HEK293 (cell line): ENCODE results near the gene BMP2K.

ENCODE experiments used
- CTCF ChIA-PET: fragments of 350-600 bp; formaldehyde crosslinking; extraction: SDS; loops from one replicate; lab custom pipeline; 2021; ENCODE audit warnings: antibody characterized with exemption; lab: Yijun Ruan, JAX
- POLR2A ChIA-PET: fragments of 300-600 bp; formaldehyde crosslinking; extraction: SDS; loops from one replicate; lab custom pipeline; 2020; ENCODE audit warnings: antibody characterized with exemption, inconsistent platforms; lab: Yijun Ruan, JAX
- H3K27ac ChIP-seq: fragments of 200-500 bp; sonication (Bioruptor generic); 2 replicates; pipeline ENCODE4 v1.5.1; 2014; ENCODE audit warnings: low read depth, low read length, control low read depth, inconsistent platforms; ENCODE audit errors: extremely low read depth
- H3K36me3 ChIP-seq, 2 experiments: fragments of 200-500 bp in 1 of 2; sonication (Bioruptor generic) in 1 of 2; 1 replicate in 1 of 2; 2 replicates in 1 of 2; pipeline ENCODE4 v1.5.1; 2014 to 2017; ENCODE audit warnings: inconsistent platforms in 2 of 2, low read length in 2 of 2; ENCODE audit not compliant: control insufficient read depth in 2 of 2, insufficient read depth in 1 of 2
- H3K4me1 ChIP-seq: fragments of 200-500 bp; sonication (Bioruptor generic); 2 replicates; pipeline ENCODE4 v1.5.1; 2014; ENCODE audit warnings: mild to moderate bottlenecking, low read length, inconsistent platforms; ENCODE audit not compliant: control insufficient read depth, insufficient read depth
- H3K4me3 ChIP-seq: 2 replicates; pipeline ENCODE4 v1.5.1; 2011; ENCODE audit warnings: low read depth, mild to moderate bottlenecking, control low read depth, low read length, moderate library complexity
- H3K9me3 ChIP-seq: fragments of 200-500 bp; sonication (Bioruptor generic); 2 replicates; pipeline ENCODE4 v1.5.1; 2014; ENCODE audit warnings: low read depth, low read length, inconsistent platforms; ENCODE audit not compliant: control insufficient read depth, insufficient read depth
- CTCF ChIP-seq: fragments of 450-650 bp; formaldehyde crosslinking; IDR thresholded peaks from 2 replicates; pipeline ENCODE4 v1.5.1; 2016; ENCODE audit warnings: missing biosample characterization, missing genetic modification characterization
- ELK4 ChIP-seq: IDR thresholded peaks from 2 replicates; pipeline ENCODE4 v1.6.1; 2011; ENCODE audit warnings: mild to moderate bottlenecking, low read depth, low read length, borderline replicate concordance
- FEZF1 ChIP-seq: fragments of 450-650 bp; formaldehyde crosslinking; IDR thresholded peaks from 2 replicates; pipeline ENCODE4 v1.5.1; 2016; ENCODE audit warnings: missing biosample characterization, missing genetic modification characterization
- GLIS1 ChIP-seq: fragments of 450-650 bp; formaldehyde crosslinking; IDR thresholded peaks from 2 replicates; pipeline ENCODE4 v1.5.1; 2016; ENCODE audit warnings: missing biosample characterization, missing genetic modification characterization
- MEIS1 ChIP-seq: sonication (generic); formaldehyde crosslinking; IDR thresholded peaks from 2 replicates; pipeline ENCODE4 v1.8.1; 2022; ENCODE audit warnings: missing genetic modification reagents, mild to moderate bottlenecking, borderline replicate concordance
- TCF7L2 ChIP-seq: IDR thresholded peaks from 2 replicates; pipeline ENCODE4 v1.6.1; 2011; ENCODE audit warnings: low read depth, mild to moderate bottlenecking, inconsistent platforms, low read length, moderate library complexity, borderline replicate concordance
- WT1 ChIP-seq: fragments of 450-650 bp; formaldehyde crosslinking; IDR thresholded peaks from 2 replicates; pipeline ENCODE4 v1.5.1; 2016; ENCODE audit warnings: missing biosample characterization, missing genetic modification characterization
- ZFP3 ChIP-seq: fragments of 450-650 bp; formaldehyde crosslinking; IDR thresholded peaks from 2 replicates; pipeline ENCODE4 v1.5.1; 2016; ENCODE audit warnings: low read depth, missing biosample characterization, missing genetic modification characterization
- ZNF175 ChIP-seq: fragments of 450-650 bp; formaldehyde crosslinking; IDR thresholded peaks from 2 replicates; pipeline ENCODE4 v1.5.1; 2016; ENCODE audit warnings: missing biosample characterization, missing genetic modification characterization
- ZNF19 ChIP-seq: fragments of 450-650 bp; formaldehyde crosslinking; IDR thresholded peaks from 2 replicates; pipeline ENCODE4; 2016; ENCODE audit warnings: missing biosample characterization, missing genetic modification characterization, low read depth
- ZNF211 ChIP-seq: fragments of 450-650 bp; formaldehyde crosslinking; IDR thresholded peaks from 2 replicates; pipeline ENCODE4 v1.5.1; 2016; ENCODE audit warnings: low read depth, missing biosample characterization, missing genetic modification characterization
- ZNF239 ChIP-seq: fragments of 450-650 bp; formaldehyde crosslinking; IDR thresholded peaks from 2 replicates; pipeline ENCODE4 v1.5.1; 2016; ENCODE audit warnings: missing biosample characterization, missing genetic modification characterization
- ZNF280C ChIP-seq: fragments of 450-650 bp; formaldehyde crosslinking; IDR thresholded peaks from 2 replicates; pipeline ENCODE4 v1.5.1; 2016; ENCODE audit warnings: missing biosample characterization, missing genetic modification characterization
- ZNF398 ChIP-seq: fragments of 450-650 bp; formaldehyde crosslinking; IDR thresholded peaks from 2 replicates; pipeline ENCODE4 v1.5.1; 2017; ENCODE audit warnings: missing biosample characterization, missing genetic modification characterization
- ZNF48 ChIP-seq: fragments of 450-650 bp; formaldehyde crosslinking; IDR thresholded peaks from 2 replicates; pipeline ENCODE4 v1.5.1; 2016; ENCODE audit warnings: missing biosample characterization, missing genetic modification characterization
- ZNF514 ChIP-seq: fragments of 450-650 bp; formaldehyde crosslinking; IDR thresholded peaks from 2 replicates; pipeline ENCODE4 v1.5.1; 2016; ENCODE audit warnings: missing biosample characterization, missing genetic modification characterization
- ZNF654 ChIP-seq: fragments of 450-650 bp; formaldehyde crosslinking; IDR thresholded peaks from 2 replicates; pipeline ENCODE4 v1.5.1; 2016; ENCODE audit warnings: low read depth, missing biosample characterization, missing genetic modification characterization
- ZNF664 ChIP-seq: fragments of 450-650 bp; formaldehyde crosslinking; IDR thresholded peaks from 2 replicates; pipeline ENCODE4 v1.5.1; 2016; ENCODE audit warnings: missing biosample characterization, missing genetic modification characterization
- ZNF792 ChIP-seq: fragments of 450-650 bp; formaldehyde crosslinking; IDR thresholded peaks from 2 replicates; pipeline ENCODE4 v1.5.1; 2016; ENCODE audit warnings: missing biosample characterization, missing genetic modification characterization
- ZSCAN4 ChIP-seq: fragments of 450-650 bp; formaldehyde crosslinking; IDR thresholded peaks from 2 replicates; pipeline ENCODE4 v1.5.1; 2017; ENCODE audit warnings: missing biosample characterization, missing genetic modification characterization

Gene BMP2K

GRCh38 chr4:78951862-78952472 lies 175.8 kb downstream of the BMP2K start:
- CTCF ChIA-PET, result interaction anchor here (0.6 to 1.8 kb wide), 16 partner anchors 9 to 1385 kb away, joined by 3 to 7 read pairs (median 3); partner anchors contain the start of gene FGF5
- no peak overlapping the region for H3K4me3 ChIP-seq
- H3K9me3 ChIP-seq, result no peaks in the 10 kb centered on the region
- POLR2A ChIA-PET, result no interaction called here
- no peak for TF ChIP-seq ELK4
- peak; percentile 36; the same call in 1 of the 2 replicates for TF ChIP-seq CTCF (tag by site-specific recombination)
- peak; percentile 65 for TF ChIP-seq ZNF654 (tag by site-specific recombination)
- TF ChIP-seq ZNF514 (tag by site-specific recombination), result no peak
- no peaks in the 10 kb centered on the region for H3K4me1 ChIP-seq
- no peak overlapping the region for H3K27ac ChIP-seq
- no peaks in the 10 kb centered on the region for H3K36me3 ChIP-seq

- H3K4me1 ChIP-seq, result no peaks in the 10 kb centered on the region
- H3K4me3 ChIP-seq, result no peak overlapping the region
- H3K9me3 ChIP-seq, result no peaks in the 10 kb centered on the region
- POLR2A ChIA-PET, result no interaction called here
- TF ChIP-seq ZNF280C (tag by site-specific recombination) (no peak), ZNF175 (tag by site-specific recombination) (no peak), GLIS1 (tag by site-specific recombination) (no peak)
- CTCF ChIA-PET, result interaction anchor here (0.6 to 1.8 kb wide), 10 partner anchors 9 to 1302 kb away, joined by 3 to 7 read pairs (median 4); no protein-coding TSS in a partner anchor
- no peaks in the 10 kb centered on the region for H3K36me3 ChIP-seq
- no peak overlapping the region for H3K27ac ChIP-seq
Observed at GRCh38 chr4:78953231-78953630, 177.1 kb downstream of the BMP2K start.

- H3K9me3 ChIP-seq, result no peaks in the 10 kb centered on the region
- no peak overlapping the region for H3K4me3 ChIP-seq
- no peak overlapping the region for H3K27ac ChIP-seq
- POLR2A ChIA-PET, result no interaction called here
- CTCF ChIA-PET, result interaction anchor here (0.6 to 1.8 kb wide), 7 partner anchors 93 to 1301 kb away, joined by 3 to 7 read pairs (median 3); no protein-coding TSS in a partner anchor
- no peaks in the 10 kb centered on the region for H3K4me1 ChIP-seq
- H3K36me3 ChIP-seq, result no peaks in the 10 kb centered on the region
- no peak for TF ChIP-seq MEIS1 (CRISPR knock-in tag)
- no peak for TF ChIP-seq ZNF48 (tag by site-specific recombination)
- TF ChIP-seq ZNF19 (tag by site-specific recombination), result no peak
- TF ChIP-seq FEZF1 (tag by site-specific recombination), result no peak
- no peak for TF ChIP-seq ZFP3 (tag by site-specific recombination)
- TF ChIP-seq ZNF211 (tag by site-specific recombination), result no peak
- no peak for TF ChIP-seq ZSCAN4
- no peak for TF ChIP-seq ZNF239 (tag by site-specific recombination)
- no peak for TF ChIP-seq WT1 (tag by site-specific recombination)
- TF ChIP-seq ZNF654 (tag by site-specific recombination), result peak; percentile 70
- TF ChIP-seq ZNF664, result no peak
- TF ChIP-seq ZNF398, result no peak
- peak; percentile 95 for TF ChIP-seq TCF7L2
- no peak for TF ChIP-seq ZNF792 (tag by site-specific recombination)
Observed at GRCh38 chr4:78953769-78954666, 177.9 kb downstream of the BMP2K start.
